HG03565 (cell line): Measurements from ENCODE around the gene COA8.

Experiments
- ATAC-seq: cut with Tn5 transposase; IDR thresholded peaks from one replicate; pipeline ENCODE4 v1.9.1; 2021; ENCODE audit warnings: mild to moderate bottlenecking, moderate library complexity; ENCODE audit not compliant: unreplicated experiment

Gene COA8

DNA sequence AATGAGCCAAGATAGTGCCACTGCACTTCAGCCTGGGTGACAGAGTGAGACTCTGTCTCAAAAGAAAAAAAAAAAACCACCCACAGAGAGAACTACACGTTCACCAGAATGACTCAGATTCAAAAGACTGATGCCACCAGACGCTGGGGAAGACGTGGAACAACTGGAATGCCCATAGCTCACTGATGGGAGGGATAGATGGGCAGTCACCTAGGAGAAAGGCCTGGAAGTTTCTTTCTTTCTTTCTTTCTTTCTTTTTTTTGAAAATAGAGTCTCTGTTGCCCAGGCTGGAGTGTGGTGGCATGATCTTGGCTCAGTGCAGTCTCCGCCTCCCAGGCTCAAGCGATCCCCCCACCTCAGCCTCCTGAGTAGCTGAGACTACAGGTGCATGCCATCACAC lies 56.3 kb downstream of the COA8 start:
- no peak for ATAC-seq

- ATAC-seq = no peak
Observed at GRCh38 chr14:103621860-103622259, 59.1 kb downstream of the COA8 start.

DNA sequence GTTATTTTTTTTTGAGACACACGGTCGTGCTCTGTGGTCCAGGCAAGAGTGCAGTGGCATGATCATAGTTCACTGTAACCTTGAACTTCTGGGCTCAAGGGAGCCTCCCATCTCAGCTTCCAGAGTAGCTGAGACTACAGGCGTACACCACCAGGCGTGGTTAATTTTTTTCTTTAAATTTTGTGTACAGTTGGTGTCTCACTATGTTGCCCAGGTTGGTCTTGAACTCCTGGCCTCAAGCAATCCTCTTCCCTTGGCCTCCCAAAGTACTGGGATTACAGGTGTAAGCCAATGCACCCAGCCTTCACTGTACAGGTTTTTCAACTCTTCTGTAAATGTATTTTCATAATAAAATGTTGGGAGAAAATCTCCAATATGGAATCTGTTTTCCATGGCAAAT lies 60.5 kb downstream of the COA8 start:
- no peak for ATAC-seq

DNA sequence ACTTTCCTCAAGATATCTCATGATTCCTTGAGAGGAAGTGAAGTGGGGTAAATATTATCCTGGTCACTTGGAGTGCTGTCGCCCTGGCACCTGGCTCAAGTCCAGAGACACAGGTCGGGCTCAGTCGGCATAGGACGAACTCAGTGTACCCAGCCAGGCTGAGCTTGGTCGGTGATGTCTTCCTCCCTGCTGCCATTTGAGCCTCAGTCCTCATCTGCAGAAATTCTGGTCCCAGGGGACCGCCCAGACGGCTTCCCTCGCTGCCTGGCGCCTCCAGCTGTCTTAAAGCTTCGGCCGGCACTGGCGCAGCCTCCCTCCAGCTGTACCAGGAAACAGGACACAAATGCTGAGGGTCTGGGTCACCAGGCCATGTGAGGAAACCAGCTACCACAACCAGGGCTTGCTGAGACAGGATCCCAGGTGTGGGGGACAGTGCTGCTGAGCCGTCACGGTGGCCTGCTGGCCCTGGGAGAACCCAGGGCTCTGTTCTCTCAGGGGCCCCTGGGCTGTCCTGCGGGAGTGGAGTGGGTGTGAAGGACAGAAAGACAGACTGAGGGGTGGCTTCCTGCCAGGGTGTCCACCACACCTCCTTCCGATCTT lies 61.2 kb downstream of the COA8 start:
- ATAC-seq = no peak

DNA sequence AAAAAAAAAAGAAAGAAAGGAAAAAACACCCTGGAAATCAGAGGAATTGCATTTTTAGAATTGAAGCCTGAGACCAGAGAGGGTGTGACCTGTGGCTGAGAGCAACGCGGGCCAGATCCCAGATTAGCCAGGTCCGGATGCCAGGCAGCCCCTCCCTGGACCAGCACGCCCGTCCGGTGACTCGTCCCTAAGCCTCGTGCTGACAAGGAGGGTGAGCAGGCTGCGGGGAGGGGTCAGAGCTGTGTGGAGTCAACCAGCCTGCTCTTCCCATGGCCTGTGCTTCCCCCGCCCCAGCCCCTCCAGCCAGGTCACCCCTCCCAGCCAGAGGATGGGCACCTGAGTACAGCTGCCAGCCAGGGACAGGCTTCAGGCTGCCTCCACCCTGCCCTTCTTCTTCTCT lies 62.1 kb downstream of the COA8 start:
- ATAC-seq = no peak

GRCh38 chr14:103625356-103626095 lies 62.8 kb downstream of the COA8 start:
- no peak for ATAC-seq

DNA sequence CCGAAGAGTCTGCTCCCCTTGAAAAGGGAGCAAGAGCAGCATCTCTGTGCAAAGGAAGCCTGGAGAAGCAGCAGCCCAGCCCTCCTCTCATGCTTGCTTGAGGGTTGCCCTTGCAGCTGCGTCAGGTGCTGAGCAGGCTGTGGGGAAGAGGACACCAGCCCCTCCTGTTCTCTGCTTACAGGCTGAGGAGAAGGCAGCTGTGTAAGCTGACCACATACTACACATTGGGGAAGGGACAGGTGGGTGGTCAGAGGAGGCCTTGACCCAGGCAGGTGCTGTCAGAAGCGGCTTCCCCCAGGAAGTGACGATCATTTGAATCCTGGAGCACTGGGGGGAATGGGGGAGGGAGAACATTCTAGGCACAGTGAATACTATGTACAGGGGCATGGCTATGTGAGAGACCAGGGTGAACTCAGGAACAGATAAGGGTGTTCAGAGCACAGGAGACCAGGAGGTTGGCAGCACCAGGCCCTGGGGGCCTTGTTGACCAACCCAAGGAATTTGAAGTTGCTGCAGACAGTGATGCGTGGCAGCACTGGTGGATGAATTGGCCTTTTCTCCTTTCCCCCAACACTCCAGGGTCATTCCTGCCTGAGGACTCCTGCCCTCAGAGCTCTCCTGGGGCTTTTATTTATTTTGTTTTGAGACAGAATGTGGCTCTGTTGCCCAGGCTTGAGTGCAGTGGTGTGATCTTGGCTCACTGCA lies 63.5 kb downstream of the COA8 start:
- ATAC-seq = no peak

DNA sequence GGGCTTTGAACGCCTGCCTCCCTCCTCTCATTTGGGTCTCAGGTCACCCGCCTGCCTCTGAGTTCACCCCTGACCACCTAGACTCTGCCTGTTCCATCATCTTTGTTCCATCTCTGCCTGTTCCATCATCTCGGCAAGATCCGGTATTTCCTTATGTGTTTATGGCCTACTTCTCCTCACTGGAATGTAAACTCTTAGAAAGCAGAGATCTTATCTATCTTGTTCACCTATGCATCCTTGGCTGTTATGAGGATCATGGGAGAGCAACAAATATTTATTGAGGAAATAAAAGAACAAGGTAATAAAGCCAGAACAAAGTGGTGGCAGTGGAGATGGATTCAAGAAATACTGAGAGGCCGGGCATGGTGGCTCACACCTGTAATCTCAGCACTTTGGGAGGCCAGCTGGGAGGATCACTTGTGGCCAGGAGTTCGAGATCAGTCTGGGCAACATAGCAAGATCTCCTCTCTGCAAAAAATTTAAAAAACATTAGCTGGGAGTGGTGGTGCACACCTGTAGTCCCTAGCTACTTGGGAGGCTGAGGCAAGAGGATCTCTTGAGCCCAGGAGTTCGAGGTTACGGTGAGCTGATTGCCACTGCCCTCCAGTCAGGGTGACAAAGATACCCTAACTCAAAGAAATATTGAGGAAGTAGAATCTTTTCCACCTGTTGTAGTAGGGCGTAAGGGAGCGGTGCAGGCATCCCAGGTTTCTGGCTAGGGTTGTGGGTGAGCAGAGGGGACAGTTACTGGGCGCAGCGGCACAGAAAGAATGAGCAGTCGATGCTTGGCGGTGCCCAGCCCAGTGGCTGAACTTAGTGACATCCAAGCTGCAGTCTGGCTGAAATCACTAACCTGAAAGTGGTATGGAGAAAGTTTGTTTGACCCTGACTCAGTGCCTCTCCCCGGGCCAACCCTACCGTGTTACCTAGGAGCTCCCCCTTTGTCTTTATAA lies 64.6 kb downstream of the COA8 start:
- no peak for ATAC-seq

GRCh38 chr14:103628221-103628683 lies 65.5 kb downstream of the COA8 start:
- ATAC-seq = no peak

- peak; percentile 44 for ATAC-seq
Observed at GRCh38 chr14:103628684-103629502, 66.1 kb downstream of the COA8 start, which contains the start of gene KLC1. Gene KLC1 (plus strand): TSS chr14:103629211. CDS start chr14:103654565, 25,354 bp downstream.

- no peak for ATAC-seq
Observed at GRCh38 chr14:103629503-103630121, 66.9 kb downstream of the COA8 start.

DNA sequence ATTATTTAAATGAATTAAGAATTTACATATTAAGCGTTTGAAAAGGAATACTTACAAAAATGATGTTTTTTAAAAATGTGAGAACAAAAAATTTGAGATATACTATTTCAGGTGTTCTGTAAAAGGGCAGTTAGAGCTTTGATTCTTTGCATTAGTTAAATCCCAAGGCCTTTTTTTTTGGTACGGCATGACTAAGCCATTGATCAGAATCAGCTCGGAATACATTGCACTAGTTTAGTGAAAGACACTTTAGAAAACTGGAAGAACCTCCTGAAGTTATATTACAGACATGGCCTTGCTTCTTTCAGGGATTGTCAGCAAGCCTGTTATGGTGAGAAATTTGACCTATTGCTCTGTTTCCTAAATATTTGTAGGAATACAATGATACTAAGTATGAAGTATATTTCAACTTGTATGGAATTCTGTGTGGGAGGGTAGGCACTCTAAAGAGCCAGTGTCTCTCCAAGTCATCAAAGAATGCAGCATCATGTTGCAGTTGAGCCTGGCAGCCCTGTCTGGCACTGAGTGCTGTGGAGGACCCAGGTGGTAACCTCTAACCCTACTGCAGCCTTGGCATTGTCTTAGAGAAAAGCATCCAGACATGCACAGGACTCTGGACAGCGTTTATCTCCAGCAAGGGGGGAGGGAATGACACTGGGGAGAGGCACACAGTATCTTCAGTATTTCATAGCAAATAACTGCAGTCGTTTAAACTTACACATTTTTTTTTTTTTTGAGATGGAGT lies 67.8 kb downstream of the COA8 start:
- ATAC-seq = no peak

DNA sequence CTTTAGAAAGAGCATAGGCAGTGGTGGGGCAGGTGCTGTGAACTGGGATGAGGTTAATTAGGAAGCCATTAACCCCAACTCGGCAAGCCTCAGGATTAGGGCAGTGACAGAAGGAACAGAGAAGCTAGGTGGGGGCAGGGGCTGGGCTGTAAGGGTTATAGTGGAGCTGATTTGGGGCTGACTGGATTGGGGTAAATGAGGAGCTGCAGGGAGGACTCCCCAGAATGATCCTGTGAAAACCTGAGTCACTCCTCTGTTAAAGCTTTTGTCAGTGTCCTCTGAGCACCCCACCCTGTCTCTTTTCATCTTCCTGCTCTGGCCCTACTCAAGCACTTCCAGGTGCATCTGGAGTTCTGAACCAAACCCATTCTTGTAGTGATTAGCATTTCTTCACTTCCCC lies 70.6 kb downstream of the COA8 start:
- no peak for ATAC-seq

GRCh38 chr14:103634156-103634555 lies 71.4 kb downstream of the COA8 start:
- ATAC-seq = no peak

GRCh38 chr14:103638594-103638993 lies 75.8 kb downstream of the COA8 start:
- ATAC-seq = no peak
